ENCODE results near the gene NR3C1. TPM values are rescaled to one million over a fixed set of nuclear protein-coding genes. Genes with fewer than 3 reads are reported as not detected.

The NR3C1 gene
- total and polyA plus RNA-seq, 2 of the 4 experiments (the other 2 are of a cell fraction) = 13.7 to 77.4 TPM

- no peak for TF ChIP-seq CTCF (conservative IDR thresholded peaks at IDR 0.05; ENCODE audit: low read depth, low read length)
- TF ChIP-seq SMC3 (IDR thresholded peaks at IDR 0.05; ENCODE audit: low read depth, low read length) = no peak
- TF ChIP-seq USF2 (IDR thresholded peaks at IDR 0.05; ENCODE audit: low read depth, low read length) = no peak
- no peak for TF ChIP-seq MAZ (IDR thresholded peaks at IDR 0.05; ENCODE audit: borderline replicate concordance, low read depth, low read length)
- TF ChIP-seq POLR2A (IDR thresholded peaks at IDR 0.05; ENCODE audit: low read depth, low read length) = no peak
Measured at GRCh38 chr5:143396353-143396940, 7.0 kb downstream of the NR3C1 start (continued).
